Dermis blood vessel endothelial cell (primary cell): ENCODE measurements around the gene PHB1. TPM values are rescaled to one million over a fixed set of nuclear protein-coding genes. Genes with fewer than 3 reads are reported as not detected.

Source experiments
- DNase-seq: peaks from one replicate; pipeline ENCODE4 v3.0.0; 2010
- total RNA-seq: library from RNA; depleted of rRNA; stranded (reverse); fragments of >200 nt; gene quantifications from 2 replicates; pipeline ENCODE4 v1.2.3, GENCODE V29; 2014

The PHB1 gene
- total RNA-seq = 171 and 197 TPM in 2 replicates

GRCh38 chr17:49414622-49415350 is at the start of gene PHB1:
Gene PHB1 (minus strand): TSS chr17:49414882. CDS start chr17:49413264, 1,618 bp downstream.
- DNase-seq = peak; percentile 98

GRCh38 chr17:49464049-49464448 is 49.4 kb upstream of the PHB1 start:
- no peak for DNase-seq

- DNase-seq = no peak
These were observed 46.9 kb upstream of the PHB1 start for GRCh38 chr17:49461580-49461979.

- DNase-seq = no peak
These were observed 45.7 kb upstream of the PHB1 start for GRCh38 chr17:49460401-49460800.

- no peak for DNase-seq
These were observed 44.8 kb upstream of the PHB1 start for GRCh38 chr17:49459401-49459984.

GRCh38 chr17:49457564-49458535 is 43.2 kb upstream of the PHB1 start:
- no peak for DNase-seq

GRCh38 chr17:49456183-49456965 is 41.7 kb upstream of the PHB1 start:
- DNase-seq = no peak

GRCh38 chr17:49455272-49455861 is 40.7 kb upstream of the PHB1 start:
- no peak for DNase-seq

- DNase-seq = no peak
These were observed 39.4 kb upstream of the PHB1 start for GRCh38 chr17:49454050-49454449.

- no peak for DNase-seq
These were observed 38.0 kb upstream of the PHB1 start for GRCh38 chr17:49452661-49453060.

GRCh38 chr17:49452201-49452600 is 37.5 kb upstream of the PHB1 start:
- DNase-seq = no peak

GRCh38 chr17:49450735-49451134 is 36.1 kb upstream of the PHB1 start:
- DNase-seq = no peak

- DNase-seq = no peak
These were observed 35.5 kb upstream of the PHB1 start for GRCh38 chr17:49450181-49450580.

GRCh38 chr17:49447628-49448302 is 33.1 kb upstream of the PHB1 start:
- no peak for DNase-seq

- no peak for DNase-seq
These were observed 30.9 kb upstream of the PHB1 start for GRCh38 chr17:49445591-49445990.

GRCh38 chr17:49444384-49444783 is 29.7 kb upstream of the PHB1 start:
- no peak for DNase-seq

- DNase-seq = peak; percentile 8
These were observed 29.2 kb upstream of the PHB1 start for GRCh38 chr17:49443862-49444261.

- DNase-seq = no peak
These were observed 27.4 kb upstream of the PHB1 start for GRCh38 chr17:49442041-49442440.

GRCh38 chr17:49441578-49441977 is 26.9 kb upstream of the PHB1 start:
- no peak for DNase-seq

- no peak for DNase-seq
These were observed 25.9 kb upstream of the PHB1 start for GRCh38 chr17:49440581-49440980.
